T-helper 2 cell (primary cell): Measurements from ENCODE around the gene PRPF19.

Experiments used
- DNase-seq, 5 experiments: peaks; one replicate each; pipeline versions ENCODE4 v3.0.0 to v3.0.0-alpha.2; 2012 to 2022

The PRPF19 gene

DNA sequence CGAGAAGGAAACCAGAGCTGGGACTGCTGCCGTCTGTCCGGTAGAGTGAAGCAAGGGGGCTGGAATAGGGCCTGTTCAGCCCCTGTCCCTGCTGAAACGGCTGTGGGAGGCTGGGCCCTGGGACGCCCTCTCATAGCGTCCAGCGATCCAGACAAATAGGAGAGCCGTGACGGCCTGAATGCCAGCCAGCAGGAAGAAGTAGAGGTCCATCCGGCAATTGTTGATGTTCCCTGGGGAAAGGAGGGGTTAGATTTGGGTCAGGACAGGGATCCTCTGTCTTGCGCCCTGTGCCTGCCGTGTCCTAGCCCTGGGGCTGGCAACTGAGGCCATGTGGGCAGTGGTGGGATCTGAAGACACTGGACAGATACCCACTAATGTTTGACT is 30.8 kb upstream of the PRPF19 start:
- DNase-seq = no peak

GRCh38 chr11:60936467-60937143 is 30.2 kb upstream of the PRPF19 start:
- no peak for DNase-seq

- DNase-seq = no peak
These were observed 29.5 kb upstream of the PRPF19 start for GRCh38 chr11:60935676-60936442.

DNA sequence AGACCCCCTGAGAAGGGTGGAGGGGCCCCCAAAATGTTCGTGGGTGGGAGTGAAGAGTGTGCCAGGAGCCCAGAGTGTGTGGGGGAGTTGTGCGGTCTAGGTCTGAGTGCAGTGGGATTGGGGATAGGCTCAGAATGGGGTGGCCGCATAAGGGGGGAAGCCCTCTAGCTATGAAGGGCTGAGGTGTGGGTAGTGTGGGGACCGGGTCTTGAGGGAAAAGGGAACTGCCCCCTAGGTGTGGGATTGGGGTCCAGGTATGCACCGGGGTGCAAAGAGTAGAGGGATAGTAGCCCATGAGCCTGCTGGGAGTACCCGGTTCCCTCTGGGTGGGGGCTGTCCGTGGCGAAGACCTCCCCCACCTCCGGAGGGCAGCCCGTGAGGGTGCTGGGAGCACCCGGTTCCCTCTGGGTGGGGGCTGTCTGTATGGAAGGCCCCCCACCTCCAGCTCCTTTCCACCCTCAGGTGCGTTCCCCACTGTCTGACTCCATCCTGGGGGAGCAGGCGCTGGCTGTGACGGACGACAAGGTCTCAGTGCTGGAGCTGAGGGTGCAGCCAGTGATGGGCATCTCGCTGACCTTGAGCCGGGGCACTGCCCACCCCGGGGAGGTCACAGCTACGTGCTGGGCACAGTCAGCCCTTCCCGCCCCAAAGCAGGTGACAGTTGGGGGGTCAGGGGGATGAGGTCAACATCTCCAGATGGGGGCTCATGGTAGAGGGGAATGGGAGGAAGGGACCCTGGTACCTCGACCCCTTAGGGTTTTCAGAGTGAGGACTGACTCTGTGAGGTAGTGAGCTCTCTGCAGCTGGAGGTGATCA is 28.6 kb upstream of the PRPF19 start:
- DNase-seq = no peak

- no peak for DNase-seq
These were observed 27.9 kb upstream of the PRPF19 start for GRCh38 chr11:60934124-60934789.

GRCh38 chr11:60933416-60934123 is 27.2 kb upstream of the PRPF19 start:
- DNase-seq = no peak

DNA sequence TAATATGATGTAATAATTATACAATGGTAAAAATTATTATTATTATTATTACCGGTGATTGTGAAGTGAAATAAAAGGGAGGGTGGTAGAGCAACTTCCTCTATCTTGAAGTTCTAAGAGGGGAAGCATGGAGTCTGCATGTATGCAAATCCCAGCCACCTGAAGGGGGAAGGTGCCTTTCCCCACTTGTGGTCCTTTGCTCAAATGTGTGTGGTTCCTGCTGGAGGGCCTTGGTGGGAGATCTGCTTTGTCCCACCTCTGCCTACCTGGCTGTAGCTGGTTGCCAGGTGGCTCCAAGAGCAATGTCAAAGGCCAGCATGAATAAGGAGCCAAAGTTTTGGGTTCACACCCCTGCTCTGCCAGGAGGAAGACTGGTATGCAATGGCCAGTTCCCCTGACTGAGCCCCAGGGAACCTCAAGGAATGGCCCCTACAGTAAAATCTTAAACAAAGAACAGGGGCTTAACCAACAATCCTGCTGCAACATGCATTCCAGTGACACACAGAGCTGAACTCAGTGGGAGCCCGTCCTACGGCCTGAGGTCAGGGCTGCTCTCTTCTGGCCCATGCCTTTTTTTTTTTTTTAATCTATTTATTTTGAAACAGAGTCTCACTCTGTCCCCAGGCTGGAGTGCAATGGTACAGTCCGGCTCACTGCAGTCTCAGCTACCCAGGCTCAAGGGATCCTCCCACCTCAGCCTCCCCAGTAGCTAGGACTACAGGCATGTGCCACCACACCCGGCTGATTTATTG is 26.4 kb upstream of the PRPF19 start:
- no peak for DNase-seq

- DNase-seq = no peak
These were observed 25.5 kb upstream of the PRPF19 start for GRCh38 chr11:60931917-60932316.

- no peak for DNase-seq
These were observed 24.0 kb upstream of the PRPF19 start for GRCh38 chr11:60930394-60930793.

DNA sequence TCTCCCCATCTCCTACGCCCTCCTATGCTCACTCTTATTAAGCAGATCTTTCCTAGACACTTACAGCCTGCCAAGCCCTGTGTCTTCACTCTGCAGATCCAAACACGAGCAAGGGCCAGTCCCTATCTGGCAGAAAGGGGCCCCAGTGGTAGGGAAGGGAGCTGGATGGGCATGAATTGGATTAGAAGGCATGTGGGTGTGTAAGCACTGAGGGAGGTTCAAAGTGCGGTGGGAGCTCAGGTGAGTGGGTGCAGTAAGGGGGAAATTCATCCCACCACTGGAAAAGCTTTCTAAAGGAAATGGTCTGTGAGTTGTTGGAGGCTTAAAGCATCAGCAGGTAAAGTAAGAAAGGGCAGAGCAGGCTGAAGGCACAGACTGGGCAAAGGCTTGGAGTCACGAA is 23.4 kb upstream of the PRPF19 start:
- DNase-seq = no peak

DNA sequence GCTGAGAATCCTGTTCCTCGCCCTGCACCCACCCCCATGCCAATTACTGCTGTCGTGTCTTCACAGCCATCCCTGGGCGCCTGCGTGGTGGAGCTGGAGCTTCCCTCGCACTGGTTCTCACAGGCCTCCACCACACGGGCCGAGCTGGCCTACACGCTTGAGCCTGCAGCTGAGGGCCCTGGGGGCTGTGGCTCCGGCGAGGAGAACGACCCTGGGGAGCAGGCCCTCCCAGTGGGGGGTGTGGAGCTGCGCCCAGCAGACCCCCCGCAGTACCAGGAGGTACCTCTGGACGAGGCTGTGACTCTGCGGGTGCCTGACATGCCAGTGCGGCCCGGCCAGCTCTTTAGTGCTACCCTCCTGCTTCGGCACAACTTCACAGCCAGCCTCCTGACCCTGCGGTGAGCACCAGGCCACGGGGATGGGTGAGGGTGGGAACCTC is 22.2 kb upstream of the PRPF19 start:
- no peak for DNase-seq

DNA sequence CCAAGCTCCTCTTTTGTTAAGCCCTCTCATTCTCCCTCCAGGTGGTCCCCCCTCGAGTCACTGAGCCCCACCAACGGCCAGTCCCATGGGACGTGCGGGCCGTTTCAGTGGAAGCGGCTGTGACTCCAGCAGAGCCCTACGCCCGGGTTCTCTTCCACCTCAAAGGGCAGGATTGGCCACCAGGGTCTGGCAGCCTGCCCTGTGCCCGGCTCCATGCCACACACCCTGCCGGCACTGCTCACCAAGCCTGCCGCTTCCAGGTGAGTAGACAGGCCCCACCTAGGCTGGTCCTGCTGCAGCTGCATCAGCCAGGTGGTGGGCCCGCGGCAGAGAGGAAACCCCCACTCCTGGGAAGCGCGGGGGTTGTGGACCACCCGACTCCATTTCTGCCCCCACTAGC is 21.2 kb upstream of the PRPF19 start:
- no peak for DNase-seq

- DNase-seq = no peak
These were observed 20.7 kb upstream of the PRPF19 start for GRCh38 chr11:60927061-60927592.

- no peak for DNase-seq
These were observed 20.1 kb upstream of the PRPF19 start for GRCh38 chr11:60926500-60926899.

DNA sequence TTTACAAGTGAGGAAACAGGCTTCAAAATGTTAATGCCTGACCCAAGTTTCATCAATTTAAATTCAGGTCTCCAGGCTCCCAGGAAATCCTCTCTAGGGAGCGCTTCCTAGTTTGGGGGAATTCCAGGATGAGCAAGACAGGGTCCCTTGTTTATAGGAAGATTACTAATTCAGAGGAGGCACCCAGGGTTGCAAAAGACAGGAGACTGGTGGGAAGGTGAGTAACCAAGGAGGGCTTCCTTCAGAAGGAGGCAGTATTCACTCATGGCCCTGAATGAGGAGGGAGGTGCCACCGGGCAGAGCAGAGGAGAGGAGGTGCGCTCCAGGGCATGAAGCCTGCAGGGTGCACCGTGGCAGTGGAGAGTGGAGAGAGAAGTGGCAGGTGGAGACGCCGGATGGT is 19.5 kb upstream of the PRPF19 start:
- DNase-seq = no peak

GRCh38 chr11:60924906-60925853 is 18.8 kb upstream of the PRPF19 start:
- no peak for DNase-seq

- no peak for DNase-seq
These were observed 17.9 kb upstream of the PRPF19 start, which contains the start of gene TMEM132A for GRCh38 chr11:60924110-60924905. TSS of gene TMEM132A (plus strand) at chr11:60924460. CDS start at chr11:60924634, 174 bp downstream.

- DNase-seq = no peak
These were observed 17.4 kb upstream of the PRPF19 start for GRCh38 chr11:60923800-60924109.

DNA sequence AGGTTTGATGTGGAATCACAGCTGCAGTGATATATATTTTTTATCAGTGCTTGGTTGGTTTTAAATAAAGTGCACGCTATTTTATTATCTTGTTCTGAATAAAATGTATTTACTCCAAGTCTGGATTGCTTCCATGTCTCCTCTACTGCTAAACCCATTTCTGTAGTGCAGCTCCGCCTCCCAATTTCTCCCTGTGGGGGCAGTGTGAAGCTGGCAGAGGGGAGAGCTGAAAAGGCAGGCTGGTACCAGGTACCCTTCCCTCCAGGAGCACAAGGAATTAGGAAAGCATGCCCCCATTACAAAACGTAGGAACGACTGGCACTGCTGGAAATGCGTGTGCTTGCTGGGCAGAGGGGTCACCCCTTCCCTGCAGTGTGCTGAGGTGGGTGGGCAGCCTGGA is 16.9 kb upstream of the PRPF19 start:
- DNase-seq = no peak
